Measurements from ENCODE around the gene PLOD1. TPM values are rescaled to one million over a fixed set of nuclear protein-coding genes. Genes with fewer than 3 reads are reported as not detected.

PLOD1 gene
- total RNA-seq = 56.7 and 184 TPM in 2 replicates

DNA sequence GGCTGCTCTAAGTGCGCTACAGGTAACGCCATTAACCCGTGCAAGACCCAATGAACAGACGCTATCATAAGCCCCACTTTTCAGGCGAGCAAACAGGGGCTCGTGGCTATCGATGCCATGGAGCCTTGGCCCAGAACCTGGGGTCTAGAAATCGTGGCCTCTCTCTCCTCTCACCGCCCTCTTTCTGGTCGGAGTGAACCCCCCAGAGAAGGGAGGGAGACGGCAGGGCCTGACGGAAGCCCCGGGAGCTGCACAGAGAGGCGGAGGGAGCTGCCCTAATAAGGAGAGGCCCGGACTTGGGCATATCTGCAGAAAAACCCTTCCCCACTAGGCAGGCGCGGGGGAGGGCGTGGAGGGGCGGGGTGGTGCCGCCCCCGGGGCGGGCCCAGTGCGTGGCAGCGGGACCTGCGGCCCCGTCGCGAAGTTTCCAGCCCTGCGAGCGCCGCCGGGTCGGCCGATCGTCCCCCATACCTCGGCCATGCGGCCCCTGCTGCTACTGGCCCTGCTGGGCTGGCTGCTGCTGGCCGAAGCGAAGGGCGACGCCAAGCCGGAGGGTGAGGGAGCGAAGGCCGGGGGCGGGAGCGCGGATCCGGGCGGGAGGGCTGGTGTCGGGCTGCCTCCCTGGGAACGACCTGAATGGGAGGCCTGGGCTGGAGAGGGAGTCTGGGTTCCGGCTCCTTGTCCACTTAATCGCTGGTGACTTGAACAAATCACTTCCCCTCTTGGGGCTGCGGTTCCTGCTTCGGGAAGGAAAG, at the start of gene PLOD1:
Gene PLOD1, plus strand, starts transcription at position 416 of the 755 bp plus-strand sequence. Its CDS starts 63 bp downstream, at position 479.

DNA sequence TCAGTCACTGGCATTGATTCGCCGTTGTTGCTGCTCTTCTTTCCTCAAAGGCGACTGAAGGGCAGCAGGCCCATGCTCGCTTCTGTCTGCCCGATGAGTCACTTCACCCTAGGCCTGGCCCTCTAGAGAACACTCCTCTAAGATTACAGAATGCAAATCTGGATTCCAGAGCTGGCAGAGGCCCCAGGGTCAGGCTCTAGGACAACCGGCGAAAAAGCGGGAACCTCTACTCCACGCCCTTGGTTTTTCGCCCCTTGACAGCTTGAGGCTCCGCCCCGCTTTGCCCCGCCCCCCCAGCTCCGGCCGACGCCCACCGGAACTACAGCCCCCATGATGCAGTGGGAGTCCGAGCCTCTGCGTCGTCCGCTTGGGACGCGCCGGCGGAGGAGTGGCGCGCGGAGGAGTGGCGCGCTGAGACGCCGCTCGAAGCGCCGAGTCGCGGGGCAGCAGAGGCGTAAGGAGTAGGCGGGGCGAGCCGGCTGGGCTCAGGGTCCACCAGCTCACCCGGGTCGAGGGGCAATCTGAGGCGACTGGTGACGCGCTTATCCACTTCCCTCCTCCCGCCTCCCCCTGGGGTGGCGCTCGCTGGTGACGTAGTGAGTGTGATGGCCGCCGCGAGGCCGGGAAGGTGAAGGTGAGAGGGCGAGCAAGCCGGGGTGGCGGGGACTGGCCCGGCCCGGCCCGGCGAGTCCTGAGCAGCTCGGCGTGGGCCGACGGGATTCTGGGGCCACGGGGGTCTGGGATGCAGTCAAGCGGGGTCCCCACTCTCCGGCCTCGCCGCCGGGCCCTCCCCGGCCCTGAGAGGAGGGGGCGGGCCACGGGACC, 45.5 kb downstream of the PLOD1 start, which contains the start of gene MFN2:
Gene MFN2, plus strand, starts transcription at position 594 of the 825 bp plus-strand sequence. CDS start 8,725 bp downstream, outside the sequence.

Other genes starting within 250 kb of the PLOD1 start
- gene DRAXIN, start 243.0 kb upstream of the PLOD1 start, total RNA-seq = under 0.01 TPM in 2 replicates
- 55.7 and 72.8 TPM in 2 replicates for gene AGTRAP, start 198.6 kb upstream of the PLOD1 start, total RNA-seq
- 0.07 TPM in 1 of 2 replicates, not detected in the other for gene C1orf167, start 172.5 kb upstream of the PLOD1 start, total RNA-seq
- 18.8 and 25.1 TPM in 2 replicates for gene MTHFR, start 128.8 kb upstream of the PLOD1 start, total RNA-seq
- 5.5 and 7.4 TPM in 2 replicates for gene CLCN6, start 128.5 kb upstream of the PLOD1 start, total RNA-seq
- gene NPPA, start 86.9 kb upstream of the PLOD1 start, total RNA-seq = not detected in 2 replicates
- gene NPPB, start 75.8 kb upstream of the PLOD1 start, total RNA-seq = not detected in 2 replicates
- 55.4 and 72.0 TPM in 2 replicates for gene KIAA2013, start 8.3 kb upstream of the PLOD1 start, total RNA-seq
- gene MFN2, start 45.7 kb downstream of the PLOD1 start, total RNA-seq = 105 and 135 TPM in 2 replicates
- 25.5 and 34.9 TPM in 2 replicates for gene MIIP, start 84.8 kb downstream of the PLOD1 start, total RNA-seq
- gene TNFRSF8, start 128.6 kb downstream of the PLOD1 start, total RNA-seq = not detected in 2 replicates
- 0.07 TPM in 1 of 2 replicates, not detected in the other for gene TNFRSF1B, start 232.3 kb downstream of the PLOD1 start, total RNA-seq